ENCODE measurements around the gene PTPRM. TPM values are rescaled to one million over a fixed set of nuclear protein-coding genes. Genes with fewer than 3 reads are reported as not detected.
A peak's percentile ranks its signal among the peaks of the same experiment; 100 is the strongest.

Gene PTPRM
- total and polyA plus RNA-seq, 4 donors, result 61.1 to 146 (median 87.5) TPM

GRCh38 chr18:7567474-7568425 is 634 bp downstream of the PTPRM start:
- DNase-seq (peak; percentile 73 to 78 (median 77)), ATAC-seq (ENCODE audit: insufficient read depth, low FRiP score) (peak; percentile 50)
- no peaks in the 10 kb centered on the region for H3K36me3 ChIP-seq (ENCODE audit: control insufficient read depth in 4 of 4, insufficient read depth in 4 of 4, low read length in 4 of 4)
- H3K4me3 ChIP-seq, result peak overlapping the region; percentile 95
- TF ChIP-seq CTCF (IDR thresholded peaks at IDR 0.05; ENCODE audit: control extremely low read depth, extremely low read depth), result no peak
- no peaks in the 10 kb centered on the region for H3K9me3 ChIP-seq (ENCODE audit: control insufficient read depth in 4 of 4, insufficient read depth in 3 of 4, low read length in 3 of 4)
- H3K4me1 ChIP-seq (ENCODE audit: control insufficient read depth in 5 of 5, insufficient read depth in 5 of 5, low read length in 5 of 5), result peaks cover 3 to 13% (median 4%) of the 10 kb centered on the region in 5 donors
- peak overlapping the region; percentile 98 to 99 for H3K27ac ChIP-seq (ENCODE audit: low read depth in 1 of 2, low read length in 1 of 2)
- H3K9ac ChIP-seq (ENCODE audit: insufficient read depth in 1 of 2, low read length in 2 of 2), result peak overlapping the region in 1 of 2 donors; percentile 65
- 0 to 1% methylated on average over 74 to 109 of the region's 109 CpGs for WGBS, 2 donors
- H3K27me3 ChIP-seq (ENCODE audit: control insufficient read depth in 3 of 3, insufficient read depth in 3 of 3, low read length in 2 of 3), result no peaks in the 10 kb centered on the region

GRCh38 chr18:7568426-7568825 is 1.3 kb downstream of the PTPRM start:
- no peaks in the 10 kb centered on the region for H3K36me3 ChIP-seq (ENCODE audit: control insufficient read depth in 4 of 4, insufficient read depth in 4 of 4, low read length in 4 of 4)
- peak overlapping the region; percentile 95 for H3K4me3 ChIP-seq
- WGBS, 2 donors, result 1% methylated on average over 32 to 44 of the region's 44 CpGs
- TF ChIP-seq CTCF (IDR thresholded peaks at IDR 0.05; ENCODE audit: control extremely low read depth, extremely low read depth), result no peak
- peak overlapping the region; percentile 21 to 36 for H3K9ac ChIP-seq (ENCODE audit: insufficient read depth in 1 of 2, low read length in 2 of 2)
- H3K9me3 ChIP-seq (ENCODE audit: control insufficient read depth in 4 of 4, insufficient read depth in 3 of 4, low read length in 3 of 4), result no peaks in the 10 kb centered on the region
- DNase-seq (peak; percentile 72 to 80 (median 72)), ATAC-seq (ENCODE audit: insufficient read depth, low FRiP score) (peak; percentile 1)
- peak overlapping the region; percentile 98 to 99 for H3K27ac ChIP-seq (ENCODE audit: low read depth in 1 of 2, low read length in 1 of 2)
- no peaks in the 10 kb centered on the region for H3K27me3 ChIP-seq (ENCODE audit: control insufficient read depth in 3 of 3, insufficient read depth in 3 of 3, low read length in 2 of 3)
- peaks cover 4 to 13% (median 7%) of the 10 kb centered on the region in 5 donors for H3K4me1 ChIP-seq (ENCODE audit: control insufficient read depth in 5 of 5, insufficient read depth in 5 of 5, low read length in 5 of 5)

- ATAC-seq (ENCODE audit: insufficient read depth, low FRiP score) (no peak), DNase-seq (no peak)
- Histone ChIP-seq H3K9ac (ENCODE audit: insufficient read depth in 1 of 2, low read length in 2 of 2) (no peak overlapping the region), H3K36me3 (ENCODE audit: control insufficient read depth in 4 of 4, insufficient read depth in 4 of 4, low read length in 4 of 4) (no peaks in the 10 kb centered on the region), H3K27ac (ENCODE audit: low read depth in 1 of 2, low read length in 1 of 2) (no peak overlapping the region), H3K4me1 (ENCODE audit: control insufficient read depth in 5 of 5, insufficient read depth in 5 of 5, low read length in 5 of 5) (peaks cover 0 to 14% (median 8%) of the 10 kb centered on the region in 5 donors), H3K9me3 (ENCODE audit: control insufficient read depth in 4 of 4, insufficient read depth in 3 of 4, low read length in 3 of 4) (no peaks in the 10 kb centered on the region), H3K27me3 (ENCODE audit: control insufficient read depth in 3 of 3, insufficient read depth in 3 of 3, low read length in 2 of 3) (no peaks in the 10 kb centered on the region), H3K4me3 (no peak overlapping the region)
- TF ChIP-seq CTCF (IDR thresholded peaks at IDR 0.05; ENCODE audit: control extremely low read depth, extremely low read depth), result no peak
- 83 to 87% methylated on average over 2 of the region's 2 CpGs for WGBS, 2 donors
These were observed 4.5 kb downstream of the PTPRM start for GRCh38 chr18:7571626-7572025.

Measured in lung (tissue), 12 donors.